ENCODE data around the gene SHTN1.

The SHTN1 gene

DNA sequence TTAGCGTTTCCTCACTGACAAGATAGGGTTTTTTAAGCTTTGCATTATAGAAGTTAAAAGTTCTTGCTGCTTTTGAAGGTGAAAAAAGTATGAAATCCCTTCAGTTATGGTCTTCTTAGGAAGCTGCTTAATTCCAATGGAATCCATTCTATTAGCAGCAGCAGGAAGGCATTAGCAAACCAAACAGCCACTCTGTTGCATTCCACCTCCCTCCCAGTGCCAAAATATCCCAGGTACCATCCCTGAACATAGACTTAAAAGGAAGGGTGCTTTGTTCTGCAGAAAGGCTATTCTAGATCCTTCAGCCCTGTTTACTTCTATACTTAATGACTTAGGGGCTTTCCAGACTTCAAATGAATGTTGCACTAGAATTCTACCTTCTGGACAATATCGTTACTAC, 131.9 kb downstream of the SHTN1 start:
- DNase-seq (ENCODE audit: low read depth, low spot score), result no peak

DNA sequence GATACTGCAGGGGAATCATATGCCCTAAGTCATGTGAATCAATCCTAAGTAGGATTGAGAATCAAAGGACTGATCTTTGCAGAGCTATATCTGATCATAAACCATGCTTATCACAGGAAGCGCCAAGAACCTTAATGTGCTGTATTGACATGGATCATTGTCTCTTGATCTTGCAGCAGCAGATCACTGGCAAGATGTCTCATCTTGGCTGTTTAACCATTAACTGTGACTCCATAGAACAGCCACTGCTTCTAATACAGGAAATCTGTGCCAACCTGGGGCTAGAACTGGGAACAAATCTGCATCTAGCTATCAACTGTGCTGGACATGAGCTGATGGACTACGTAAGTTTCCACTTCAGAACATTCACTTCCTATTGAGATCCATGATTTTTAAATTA, 134.0 kb downstream of the SHTN1 start:
- no peak for DNase-seq (ENCODE audit: low read depth, low spot score)

DNA sequence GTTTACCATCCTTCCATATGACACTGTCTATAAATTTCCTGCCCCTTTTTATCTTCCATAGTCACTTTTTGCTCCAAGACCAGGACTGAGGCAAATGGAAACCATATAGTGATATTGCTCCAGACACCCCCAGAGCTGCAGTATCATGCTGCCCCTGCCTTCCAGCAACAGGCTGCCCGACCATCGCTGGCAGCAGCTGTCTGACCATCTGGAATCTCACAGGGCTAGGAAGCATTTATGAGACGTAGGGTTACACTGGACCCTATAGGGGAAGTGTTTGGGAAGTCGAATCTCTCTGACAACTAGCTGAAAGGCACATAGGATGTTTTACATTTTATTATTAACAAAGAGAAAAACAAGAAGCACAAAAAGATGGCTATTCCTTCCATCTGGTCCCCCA, 136.3 kb downstream of the SHTN1 start:
- DNase-seq (ENCODE audit: low read depth, low spot score), result no peak

DNA sequence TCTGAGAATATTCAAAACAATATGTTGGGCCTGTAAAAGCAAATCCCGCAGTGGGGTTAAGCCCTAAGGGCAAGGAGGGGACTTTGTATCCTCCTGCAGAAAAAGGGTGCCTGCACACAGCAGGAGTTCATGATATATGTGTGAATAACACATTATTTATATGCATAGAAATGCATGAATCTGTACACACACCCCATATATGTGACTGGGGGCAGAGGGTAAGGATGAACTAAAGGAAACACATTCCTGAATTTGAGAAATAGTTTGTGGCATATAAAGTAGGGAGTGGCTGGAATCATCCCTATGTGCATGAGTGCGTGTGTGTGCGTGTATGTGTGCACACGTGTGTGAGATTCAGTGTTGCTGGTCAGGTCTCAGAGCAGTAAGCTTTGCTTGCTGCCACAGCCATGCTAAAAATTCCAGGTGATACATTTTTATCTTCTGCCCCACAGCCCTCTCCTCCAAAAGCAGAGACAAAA, 136.8 kb downstream of the SHTN1 start:
- no peak for DNase-seq (ENCODE audit: low read depth, low spot score)

DNA sequence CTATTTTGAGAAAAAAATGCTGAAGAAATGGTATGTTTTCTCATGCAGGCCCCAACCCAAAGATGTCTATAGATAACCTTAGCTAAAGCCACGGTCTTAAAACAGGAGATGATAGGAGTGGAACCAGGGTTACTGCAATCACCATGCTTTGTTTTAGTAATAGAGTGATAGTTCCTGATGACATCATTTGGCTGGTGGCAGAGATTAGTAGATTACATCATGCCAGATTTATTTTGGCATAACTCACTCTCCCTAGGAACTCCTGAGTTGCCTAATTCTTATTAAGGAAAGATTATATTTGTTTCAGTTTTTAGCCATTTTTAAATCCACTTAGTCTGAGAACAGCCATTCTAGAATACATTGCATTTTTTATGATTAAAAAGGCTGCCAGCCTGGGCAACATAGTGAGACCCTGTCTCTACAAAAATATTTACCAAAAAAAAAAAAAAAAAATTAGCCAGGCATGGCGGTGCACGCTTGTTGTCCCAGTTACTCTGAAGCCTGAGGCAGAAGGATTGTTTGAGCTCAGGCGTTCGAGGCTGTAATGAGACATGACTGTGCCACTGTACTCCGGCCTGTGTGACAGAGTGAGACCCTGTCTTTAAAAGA, 137.9 kb downstream of the SHTN1 start:
- no peak for DNase-seq (ENCODE audit: low read depth, low spot score)

DNA sequence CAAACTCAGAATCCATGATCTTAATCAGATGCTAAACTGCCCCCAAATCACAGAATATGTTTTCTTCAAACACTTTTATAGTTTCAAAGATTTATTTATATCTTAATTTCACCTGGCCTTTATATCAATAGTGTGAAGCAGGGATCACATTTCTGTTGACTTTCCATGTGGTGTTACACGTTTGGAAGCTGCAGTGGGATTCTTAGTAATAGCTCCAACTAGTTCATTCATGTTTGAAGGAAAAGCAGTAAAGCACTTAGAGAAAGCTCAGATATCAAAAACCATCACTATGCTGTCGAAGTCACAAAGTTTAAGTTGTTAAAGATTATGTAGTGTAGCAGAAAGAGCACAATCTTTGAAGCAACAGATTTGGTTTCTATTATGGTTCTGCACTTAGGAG, 138.9 kb downstream of the SHTN1 start:
- no peak for DNase-seq (ENCODE audit: low read depth, low spot score)

DNA sequence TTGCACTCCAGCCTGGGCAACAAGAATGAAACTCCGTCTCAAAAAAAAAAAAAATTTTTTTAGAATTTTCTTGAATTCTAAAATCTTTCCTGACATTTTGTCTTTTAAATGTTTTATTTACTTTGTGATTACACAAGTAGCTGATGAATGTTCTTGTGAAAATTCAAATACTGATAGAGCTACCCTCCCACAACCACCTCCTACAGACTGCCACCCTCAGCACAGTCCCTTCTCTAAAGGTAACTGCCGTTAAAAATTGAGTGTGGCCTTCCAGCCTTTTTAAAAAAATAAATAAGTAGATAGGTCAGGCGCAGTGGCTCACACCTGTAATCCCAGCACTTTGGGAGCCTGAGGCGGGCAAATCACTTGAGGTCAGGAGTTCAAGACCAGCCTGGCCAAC, 140.6 kb downstream of the SHTN1 start:
- DNase-seq (ENCODE audit: low read depth, low spot score), result no peak

DNA sequence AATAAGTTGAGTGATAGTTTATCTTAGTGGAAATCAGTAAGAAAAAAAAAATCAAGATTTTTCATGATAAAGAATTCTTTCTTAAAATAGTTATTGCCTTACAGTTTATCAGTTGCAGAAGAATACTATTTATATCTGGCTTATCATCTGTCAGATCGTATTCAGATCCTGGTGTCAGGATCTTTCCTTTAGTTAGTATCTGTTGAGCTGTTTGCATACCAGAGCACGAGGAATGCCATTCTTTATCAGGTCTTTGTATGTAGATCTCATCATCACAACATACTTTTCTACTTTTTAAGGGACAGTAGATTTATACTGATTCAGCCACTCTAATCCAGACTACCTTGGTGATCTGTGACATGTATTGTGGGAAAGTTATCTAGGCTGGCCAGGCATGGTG, 143.2 kb downstream of the SHTN1 start:
- DNase-seq (ENCODE audit: low read depth, low spot score), result no peak

DNA sequence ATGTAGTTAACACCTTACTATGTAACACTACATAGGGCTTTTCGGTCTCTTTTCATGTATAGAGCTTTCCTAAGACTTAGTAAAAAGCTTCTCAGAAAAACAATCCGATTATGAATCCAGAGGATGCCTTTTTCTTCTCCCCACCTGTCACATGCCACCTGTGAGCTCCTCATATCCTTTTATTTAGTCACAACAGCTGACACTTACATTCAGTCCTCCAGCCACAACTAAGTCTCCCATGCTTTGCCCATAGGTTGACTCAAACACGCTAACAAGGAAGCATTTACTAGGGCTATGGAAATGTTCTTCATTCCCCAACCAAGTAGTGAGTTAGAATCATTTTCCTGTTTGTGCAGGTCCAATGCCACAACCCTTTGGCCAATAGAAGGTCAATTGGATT, 147.8 kb downstream of the SHTN1 start:
- no peak for DNase-seq (ENCODE audit: low read depth, low spot score)

DNA sequence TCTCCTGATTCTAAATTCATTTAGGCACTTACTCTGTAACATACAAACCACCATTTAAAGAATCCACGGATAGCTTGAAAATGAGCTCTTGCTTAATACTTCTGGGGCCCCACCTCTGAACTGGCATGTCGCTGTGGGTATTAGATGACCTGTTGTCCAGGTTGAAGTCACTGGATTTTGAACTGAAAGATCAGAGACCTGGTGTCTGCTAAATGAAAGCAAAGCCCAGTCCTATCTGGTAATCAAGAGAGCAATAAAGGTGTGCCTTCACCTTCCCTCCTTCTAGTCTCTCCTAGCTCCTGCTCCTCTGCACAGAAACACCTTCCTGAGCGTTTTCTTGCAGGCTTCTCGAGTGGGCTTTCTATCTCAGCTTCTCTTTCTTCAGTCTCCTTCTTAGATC, 151.3 kb downstream of the SHTN1 start:
- no peak for DNase-seq (ENCODE audit: low read depth, low spot score)

DNA sequence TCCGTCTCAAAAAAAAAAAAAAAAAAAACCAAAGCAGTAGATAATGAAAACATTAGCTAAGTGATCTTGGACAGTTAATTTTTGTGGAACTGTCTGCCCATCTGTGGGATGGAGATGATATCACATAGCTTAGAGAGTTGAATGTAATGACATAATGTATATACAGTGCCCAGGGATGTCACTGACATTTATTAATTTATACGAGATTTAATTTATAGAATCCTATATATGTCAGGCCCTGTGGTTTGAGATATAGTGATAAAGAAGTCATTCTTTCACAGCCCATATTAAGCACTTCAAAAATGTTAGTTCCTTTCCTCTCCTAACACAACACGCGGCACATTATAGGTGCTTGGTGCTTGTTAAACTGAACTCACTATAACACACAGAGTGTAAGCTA, 151.7 kb downstream of the SHTN1 start:
- DNase-seq (ENCODE audit: low read depth, low spot score), result no peak

DNA sequence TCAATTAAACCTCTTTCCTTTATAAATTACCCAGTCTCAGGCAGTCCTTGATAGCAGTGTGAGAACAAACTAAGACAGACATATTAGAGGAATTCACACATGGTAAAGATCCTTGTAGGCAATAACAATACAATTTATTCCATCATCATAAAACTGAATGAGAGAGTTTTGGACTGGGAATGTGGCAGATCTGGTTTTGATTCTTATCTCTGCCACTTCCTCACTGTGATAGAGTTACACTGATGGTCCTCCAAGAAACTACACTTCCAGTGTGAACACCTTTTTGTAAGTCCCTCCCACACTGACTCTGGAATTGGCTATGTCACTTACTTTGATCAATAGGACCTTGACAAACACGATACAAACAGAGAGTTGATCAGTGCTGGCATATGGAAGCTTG, 152.7 kb downstream of the SHTN1 start:
- no peak for DNase-seq (ENCODE audit: low read depth, low spot score)

DNA sequence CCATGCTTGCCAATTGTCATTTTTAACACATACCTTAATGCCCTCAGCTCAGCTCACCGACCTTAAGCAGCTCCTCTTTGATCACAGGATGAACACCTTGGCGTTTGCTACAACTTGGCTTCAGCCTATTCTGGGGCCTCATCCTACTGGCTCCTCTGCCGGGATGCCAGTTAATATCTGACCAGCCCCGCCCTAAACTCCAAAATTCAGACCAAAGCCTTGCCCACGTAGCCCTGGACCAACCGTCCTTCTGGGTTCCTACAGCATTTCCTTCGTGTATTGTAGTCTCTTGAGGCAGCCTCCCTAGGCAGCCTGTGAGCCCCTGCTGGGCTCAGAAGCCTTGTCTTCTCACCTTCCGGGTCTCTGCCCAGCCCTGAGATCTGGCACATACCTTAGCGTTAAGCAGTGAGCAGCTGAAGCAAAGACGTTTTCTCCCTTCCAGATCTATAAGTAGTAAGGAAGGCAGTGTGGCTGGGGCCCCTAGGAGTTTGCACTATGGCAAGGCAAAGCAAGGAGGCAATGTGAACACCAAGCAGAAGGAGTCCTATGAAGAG, 154.9 kb downstream of the SHTN1 start:
- peak; percentile 18 for DNase-seq (ENCODE audit: low read depth, low spot score)

DNA sequence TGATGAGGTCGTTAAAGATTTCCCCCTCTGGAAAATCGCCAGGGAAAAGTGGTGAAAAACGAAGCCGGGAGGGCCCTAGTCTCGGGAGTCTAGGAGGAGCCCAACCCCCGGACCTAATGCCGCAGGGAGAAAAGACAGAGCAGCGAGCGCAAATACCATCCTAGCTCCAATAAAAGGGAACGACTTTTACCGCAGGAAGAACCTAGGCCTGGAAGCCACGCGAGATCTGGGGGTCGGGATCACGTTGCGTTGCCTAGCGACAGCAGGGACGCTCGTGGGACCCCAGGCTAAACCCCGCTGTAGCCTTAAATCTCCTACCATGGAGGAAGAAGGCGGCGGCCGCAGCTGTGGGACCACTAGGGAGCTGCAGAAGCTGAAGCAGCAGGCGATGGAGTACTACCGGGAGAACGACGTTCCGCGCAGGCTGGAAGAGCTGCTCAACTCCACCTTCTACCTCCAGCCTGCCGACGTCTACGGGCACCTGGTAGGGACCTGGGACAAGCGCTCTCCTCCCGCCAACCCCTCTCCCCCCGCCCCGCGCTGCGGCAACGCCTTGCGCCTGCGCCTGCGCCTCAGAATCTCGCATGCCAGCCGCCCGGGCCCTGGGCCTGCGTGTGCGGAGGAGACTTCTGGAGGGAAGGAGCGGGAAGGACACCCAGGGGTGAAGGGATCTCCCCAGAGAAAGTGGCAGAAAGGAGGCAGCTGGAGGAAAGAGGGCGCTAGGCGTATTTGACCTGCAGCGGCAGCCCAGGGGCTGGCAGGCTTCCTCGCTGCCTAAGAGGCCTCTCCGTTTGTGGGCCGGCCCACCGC, 155.5 kb downstream of the SHTN1 start, which contains the start of gene ENO4:
TSS of gene ENO4 (plus strand) at position 252 of the 810 bp plus-strand sequence. CDS start at position 320, 68 bp downstream.
- peak; percentile 97 for DNase-seq (ENCODE audit: low read depth, low spot score)

DNA sequence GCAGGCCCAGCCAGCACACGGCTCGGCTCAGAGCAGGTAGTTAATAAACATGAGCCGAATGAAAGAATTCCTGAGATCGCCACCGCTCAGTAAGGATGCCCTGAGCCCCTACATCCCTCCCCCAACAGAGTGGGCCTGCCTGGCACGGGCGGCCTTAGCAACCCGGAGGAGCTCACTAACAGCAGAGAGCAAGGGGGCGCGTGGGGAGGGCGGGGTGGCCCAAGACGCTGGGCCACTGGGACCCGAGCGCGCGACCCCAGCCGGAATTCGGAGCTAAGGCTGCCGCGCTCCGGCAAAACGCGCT, 156.1 kb downstream of the SHTN1 start:
- no peak for DNase-seq (ENCODE audit: low read depth, low spot score)

DNA sequence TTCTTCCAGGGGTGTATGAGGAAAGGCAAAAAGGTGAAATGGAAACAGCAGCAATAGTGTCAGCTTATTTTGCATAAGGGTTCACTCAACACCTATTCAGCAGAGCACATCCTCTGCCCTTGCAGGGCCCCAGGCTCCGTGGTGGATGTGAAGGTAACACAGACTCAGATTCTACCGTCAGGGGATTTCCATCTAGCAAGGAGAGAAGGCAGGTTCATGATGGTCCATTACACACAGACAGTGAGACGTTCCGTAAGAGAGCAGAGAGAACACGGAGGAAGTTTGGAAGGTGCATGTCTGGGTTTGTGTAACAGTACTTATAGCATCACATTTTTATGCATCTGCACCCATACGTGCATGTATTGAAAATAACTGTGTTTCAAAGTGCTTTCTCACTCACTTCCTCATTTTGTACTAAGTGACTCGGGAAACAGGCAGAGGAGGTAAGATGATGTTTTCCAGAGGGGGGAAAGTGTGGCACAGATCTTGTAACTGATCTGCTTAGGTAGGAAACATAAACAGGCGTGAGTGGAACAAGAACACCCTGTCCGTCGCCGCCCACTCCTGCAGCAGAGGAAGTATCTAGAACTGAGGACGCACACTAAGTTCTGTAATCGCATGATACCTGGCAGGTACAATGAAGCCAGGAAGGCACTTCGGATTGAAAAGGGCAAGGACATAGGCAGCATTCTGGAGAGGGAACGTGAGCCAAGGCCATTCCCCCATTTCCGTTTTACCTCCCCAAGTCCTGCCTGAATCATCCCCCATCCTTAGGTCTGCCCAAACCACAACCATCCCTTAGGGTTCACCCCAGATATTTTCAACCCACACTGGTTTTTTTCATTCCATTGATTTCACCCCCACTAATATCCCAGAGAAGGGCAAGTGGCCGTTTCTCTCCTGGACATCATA, 156.7 kb downstream of the SHTN1 start:
- DNase-seq (ENCODE audit: low read depth, low spot score), result no peak

DNA sequence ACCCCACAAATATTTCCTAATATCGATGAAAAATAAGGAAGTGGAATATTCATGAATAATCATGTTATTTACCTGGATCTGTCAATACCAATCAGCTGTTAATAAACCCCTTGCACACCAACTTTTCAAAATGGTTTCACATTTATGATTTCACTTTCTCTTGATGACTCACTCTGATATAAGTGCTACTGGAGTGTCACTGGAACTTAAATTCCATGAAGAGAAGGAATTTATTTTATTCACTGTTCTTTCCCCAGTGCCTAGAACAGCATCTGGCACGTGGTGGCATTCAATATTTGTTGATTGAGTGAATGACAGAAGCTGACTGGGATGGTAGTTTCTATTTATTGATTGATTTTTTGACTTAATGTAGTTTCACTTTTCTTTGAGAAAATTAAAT, 159.2 kb downstream of the SHTN1 start:
- no peak for DNase-seq (ENCODE audit: low read depth, low spot score)

DNA sequence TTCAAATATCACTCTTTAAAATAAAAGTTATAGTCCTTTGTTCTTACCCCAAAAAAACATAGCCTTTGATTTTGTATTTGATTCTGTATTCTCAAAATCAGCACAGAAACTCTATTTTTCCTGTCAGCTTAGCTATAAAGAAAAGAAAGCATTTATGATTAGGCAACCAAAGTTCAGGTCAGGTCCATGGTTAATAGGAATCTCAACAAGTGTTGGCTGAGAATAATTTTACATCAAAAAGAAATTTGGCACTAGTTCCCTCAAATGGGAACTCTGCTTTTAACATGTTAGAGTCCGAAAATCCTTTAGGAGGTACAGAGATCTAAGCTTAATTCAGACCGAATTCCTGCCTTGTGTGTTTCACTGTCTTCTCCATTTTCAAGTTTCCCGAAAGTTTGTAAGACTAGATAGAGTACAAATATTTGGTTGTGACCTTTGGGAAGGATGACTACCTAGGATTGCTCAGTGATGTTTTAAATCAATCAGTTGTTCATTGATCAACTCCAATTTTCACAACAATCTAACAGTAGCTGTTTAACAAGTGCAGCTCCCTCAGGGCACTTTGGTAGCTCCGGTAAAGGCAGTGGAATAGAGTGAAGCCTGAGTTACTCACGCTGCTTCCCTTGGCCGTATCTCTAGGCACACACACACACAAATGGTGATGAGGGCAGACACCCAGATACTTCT, 164.5 kb downstream of the SHTN1 start:
- peak; percentile 32 for DNase-seq (ENCODE audit: low read depth, low spot score)

DNA sequence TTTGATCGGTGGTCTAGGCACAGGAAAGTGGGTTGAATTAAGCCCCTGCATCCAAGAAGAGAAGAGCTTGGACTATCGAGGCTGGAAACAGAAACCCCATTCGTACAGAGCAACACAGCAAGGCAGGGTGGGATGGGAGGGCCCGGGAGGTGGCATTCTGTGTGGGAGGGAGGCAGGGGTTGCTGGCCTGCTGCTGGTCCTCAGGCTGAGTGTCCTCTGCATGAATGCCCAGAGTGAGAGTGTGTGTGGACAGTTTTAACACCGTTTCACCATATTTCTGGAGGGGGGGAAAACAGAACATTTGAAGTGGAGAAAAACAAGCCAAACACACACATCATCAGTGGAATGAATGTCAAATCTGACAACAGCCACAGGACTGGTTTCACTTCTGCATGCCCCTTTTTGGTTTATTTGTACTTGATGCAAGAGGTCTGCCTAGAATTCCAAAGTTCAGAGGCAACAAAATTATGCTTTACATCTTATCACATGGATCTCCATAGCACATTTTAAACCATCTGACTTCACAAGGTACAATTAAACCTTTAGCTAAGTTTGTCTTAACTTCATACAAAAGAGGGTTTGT, 166.8 kb downstream of the SHTN1 start:
- DNase-seq (ENCODE audit: low read depth, low spot score), result no peak

DNA sequence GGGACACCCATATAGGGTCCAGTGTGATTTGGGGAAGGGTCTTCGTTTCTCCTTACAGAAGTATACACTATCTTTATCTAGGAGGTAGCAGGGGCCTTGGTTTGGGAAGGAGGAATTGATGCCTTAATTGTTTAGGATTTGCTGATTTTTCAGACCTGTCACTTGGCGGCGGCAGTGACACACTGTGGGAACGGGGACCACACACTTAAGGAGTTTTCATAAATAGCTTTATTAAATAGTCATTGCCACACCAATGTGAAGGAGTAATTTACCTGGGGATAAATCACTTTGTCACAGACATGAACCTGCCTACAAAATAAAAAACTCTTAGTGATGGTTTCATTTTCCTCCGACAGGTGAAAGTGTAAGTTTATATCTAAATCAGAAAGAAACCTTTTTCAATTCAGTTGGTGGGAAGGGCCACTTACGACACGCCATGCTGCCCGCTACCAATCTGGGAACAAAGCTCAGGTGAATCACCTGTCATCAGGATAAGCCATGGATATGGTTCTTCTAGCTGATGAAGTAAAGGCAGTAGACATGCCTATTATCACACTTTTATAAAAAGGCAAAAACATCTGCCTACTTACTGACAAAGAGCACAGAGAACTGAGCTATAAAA, 168.0 kb downstream of the SHTN1 start:
- DNase-seq (ENCODE audit: low read depth, low spot score), result no peak

DNA sequence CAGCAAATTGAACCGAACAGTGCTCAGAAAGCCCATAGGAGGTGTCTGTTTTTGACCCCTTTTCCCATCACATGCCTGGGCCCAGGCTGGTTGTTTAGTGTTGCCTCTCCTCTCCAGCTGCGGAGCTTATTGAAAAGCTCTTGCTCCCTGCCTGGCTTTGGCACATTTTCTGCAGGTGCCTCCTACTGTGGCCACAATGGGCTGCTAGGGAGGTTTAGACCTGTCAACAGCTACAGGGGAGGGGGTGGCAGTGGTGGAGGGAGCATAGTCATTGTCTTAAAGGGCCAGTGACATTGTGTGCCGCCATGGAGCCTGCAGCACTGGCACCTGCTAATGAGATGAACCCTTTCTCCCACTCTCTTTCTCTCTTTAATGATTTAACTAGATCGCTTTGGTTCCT, 168.9 kb downstream of the SHTN1 start:
- DNase-seq (ENCODE audit: low read depth, low spot score), result peak; percentile 78
